GM18951 (cell line): ENCODE data around the gene CD109.
"Not testable (repeated sequence)": the region's sequence is repeated elsewhere in the genome, so short reads cannot be mapped to it uniquely, and the experiment has no call there.

Source experiments
- POLR2A ChIP-seq: IDR thresholded peaks from 4 replicates; pipeline ENCODE4 v1.6.1; 2011; ENCODE audit warnings: mild to moderate bottlenecking; ENCODE audit not compliant: insufficient read length, insufficient read depth; ENCODE audit errors: extremely low read depth
- in situ Hi-C: fragments of 300-500 bp; cut with MboI; formaldehyde crosslinking; loops from one replicate; pipeline ENCODE4 v1.12.0; 2022; ENCODE audit warnings: low sequenced_read_pairs, mixed read lengths, inconsistent platforms; ENCODE audit not compliant: unreplicated experiment

CD109 gene

DNA sequence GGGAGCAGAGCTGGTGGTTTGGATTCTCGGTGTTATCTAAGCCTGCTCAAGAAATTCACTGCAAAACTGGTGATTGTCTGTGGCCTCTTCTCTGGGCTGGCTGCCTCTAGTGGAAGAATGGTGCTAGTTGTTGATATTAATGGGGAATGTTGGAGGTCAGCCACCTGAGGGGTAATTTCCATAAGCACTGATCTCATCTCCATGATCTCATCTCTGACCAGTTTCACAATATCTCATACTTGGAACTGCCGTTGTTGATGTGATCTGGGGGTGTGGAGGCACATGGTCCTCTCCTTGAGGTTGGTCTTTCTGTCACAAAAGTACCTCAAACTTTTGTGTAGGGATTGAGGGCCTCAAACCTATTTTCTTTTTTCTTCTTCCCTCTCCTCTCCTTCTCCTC, 102.6 kb downstream of the CD109 start:
- no peak for TF ChIP-seq POLR2A
- in situ Hi-C loops, result no loop called here

DNA sequence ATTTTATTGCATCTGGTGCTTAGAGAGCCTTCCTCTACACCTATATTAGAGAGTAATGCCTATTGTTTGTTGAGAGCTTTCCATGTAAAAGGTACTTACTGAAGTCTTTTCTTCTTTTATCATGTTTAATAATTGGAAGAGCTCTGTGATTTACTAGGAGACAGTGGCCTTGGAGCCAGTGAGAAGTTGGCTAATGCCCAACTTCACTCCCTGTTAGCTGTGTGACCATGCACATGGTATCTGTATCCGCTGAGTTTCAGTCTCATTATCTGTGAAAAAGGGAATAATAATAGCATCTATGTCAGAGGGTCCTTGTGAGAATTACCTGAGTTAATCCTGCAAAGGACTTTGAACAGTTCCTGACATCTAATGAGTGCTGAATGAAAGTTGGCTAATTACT, 105.0 kb downstream of the CD109 start:
- in situ Hi-C loops, result no loop called here
- TF ChIP-seq POLR2A, result no peak

DNA sequence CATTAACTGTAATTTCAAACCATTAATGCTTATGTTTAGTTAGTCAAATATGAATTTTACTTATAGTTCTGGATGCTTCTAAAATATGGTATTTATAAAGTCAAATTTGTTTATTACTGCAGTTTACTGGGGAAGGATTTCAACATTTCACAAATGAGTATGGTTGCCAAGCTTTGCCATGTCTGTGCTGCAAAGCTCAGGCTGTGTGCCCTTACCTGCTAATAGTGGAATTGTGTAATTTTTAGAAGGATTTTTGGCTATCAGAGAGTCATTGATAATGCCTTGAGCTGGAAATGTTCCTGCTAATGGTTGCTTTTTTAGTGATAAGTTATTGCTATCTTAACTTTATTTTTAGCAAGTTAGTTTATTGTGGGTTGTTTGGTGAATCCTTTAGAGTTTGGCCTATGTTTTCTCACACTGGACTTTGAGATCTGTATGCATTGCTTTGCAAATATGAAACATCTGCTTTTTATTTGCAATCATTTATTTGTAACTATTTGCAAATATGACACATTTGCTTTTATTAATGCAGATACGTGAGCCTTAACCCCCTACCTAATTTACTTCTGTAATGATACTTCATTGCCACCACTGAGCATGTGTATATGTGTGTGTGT, 105.8 kb downstream of the CD109 start:
- in situ Hi-C loops, result no loop called here

DNA sequence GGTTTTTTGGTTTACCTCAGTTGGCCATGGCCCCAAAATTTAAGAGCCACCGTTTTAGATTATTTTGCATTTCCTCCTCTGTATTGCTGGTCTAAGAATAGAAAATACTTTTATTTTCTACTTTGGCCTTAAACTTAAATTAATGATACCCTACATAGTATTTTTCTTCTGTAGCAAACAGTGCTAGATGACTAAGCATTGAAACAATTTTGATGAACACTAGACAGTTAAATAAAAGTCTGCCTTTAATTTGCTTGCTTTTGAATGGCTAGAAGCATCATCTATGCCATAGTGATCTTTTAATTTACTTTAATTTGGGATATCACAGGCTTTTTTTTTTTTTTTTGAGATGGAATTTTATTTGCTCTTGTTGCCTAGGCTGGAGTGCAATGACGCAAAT, 106.4 kb downstream of the CD109 start:
- no peak for TF ChIP-seq POLR2A
- in situ Hi-C loops, result no loop called here

More for the DNA sequence above, 105.8 kb downstream of the CD109 start:
- no peak for TF ChIP-seq POLR2A

DNA sequence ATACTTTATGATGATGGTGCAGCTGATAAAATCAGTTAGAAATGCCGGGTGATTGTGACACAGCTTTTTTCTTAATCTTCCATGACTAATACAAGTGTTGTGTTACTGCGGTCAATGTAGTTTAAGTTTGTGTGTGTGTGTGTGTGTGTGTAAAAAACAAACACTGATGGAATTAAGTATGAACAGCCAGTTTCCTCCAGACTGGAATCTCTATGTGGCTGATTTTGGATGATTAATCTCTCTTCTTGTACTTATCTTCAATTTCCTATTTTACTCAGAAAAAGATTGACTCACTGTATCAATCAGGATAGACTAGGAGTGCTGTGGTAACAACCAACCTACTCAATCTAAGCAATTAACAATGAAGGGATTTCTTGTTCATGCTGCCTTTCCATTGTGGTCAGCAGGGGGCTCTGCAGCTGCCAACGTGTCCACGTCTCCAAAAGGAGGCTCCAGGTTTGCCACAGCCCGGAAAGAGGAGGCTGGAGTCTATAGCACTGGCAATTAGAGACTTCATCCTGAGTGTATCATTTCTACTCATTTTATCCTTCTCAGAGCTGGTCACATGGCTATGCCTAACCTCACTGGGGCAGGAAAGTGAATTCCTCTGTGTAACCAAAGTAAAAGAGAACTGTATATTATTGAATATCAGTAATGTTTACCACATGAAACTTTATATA, 107.7 kb downstream of the CD109 start:
- in situ Hi-C loops, result no loop called here
- TF ChIP-seq POLR2A, result no peak

DNA sequence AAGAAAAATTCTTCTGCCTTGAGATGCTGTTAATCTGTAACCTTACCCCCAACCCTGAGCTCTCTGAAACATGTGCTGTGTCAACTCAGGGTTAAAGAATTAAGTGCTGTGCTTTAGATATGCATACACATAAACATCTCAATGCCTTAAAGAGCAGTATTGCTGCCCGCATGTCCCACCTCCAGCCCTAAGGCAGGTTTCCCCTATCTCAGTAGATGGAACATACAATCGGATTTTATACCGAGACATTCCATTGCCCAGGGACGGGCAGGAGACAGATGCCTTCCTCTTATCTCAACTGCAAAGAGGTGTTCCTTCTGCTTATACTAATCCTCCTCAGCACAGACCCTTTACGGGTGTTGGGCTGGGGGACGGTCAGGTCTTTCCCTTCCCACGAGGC, 109.2 kb downstream of the CD109 start:
- in situ Hi-C loops, result not testable (repeated sequence)

DNA sequence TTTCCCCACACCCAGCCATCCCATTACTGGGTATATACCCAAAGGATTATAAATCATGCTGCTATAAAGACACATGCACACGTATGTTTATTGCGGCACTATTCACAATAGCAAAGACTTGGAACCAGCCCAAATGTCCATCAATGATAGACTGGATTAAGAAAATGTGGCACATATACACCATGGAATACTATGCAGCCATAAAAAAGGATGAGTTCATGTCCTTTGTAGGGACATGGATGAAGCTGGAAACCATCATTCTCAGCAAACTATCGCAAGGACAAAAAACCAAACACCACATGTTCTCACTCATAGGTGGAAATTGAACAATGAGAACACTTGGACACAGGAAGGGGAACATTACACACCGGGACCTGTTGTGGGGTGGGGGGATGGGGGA, 110.0 kb downstream of the CD109 start:
- in situ Hi-C loops, result not testable (repeated sequence)

DNA sequence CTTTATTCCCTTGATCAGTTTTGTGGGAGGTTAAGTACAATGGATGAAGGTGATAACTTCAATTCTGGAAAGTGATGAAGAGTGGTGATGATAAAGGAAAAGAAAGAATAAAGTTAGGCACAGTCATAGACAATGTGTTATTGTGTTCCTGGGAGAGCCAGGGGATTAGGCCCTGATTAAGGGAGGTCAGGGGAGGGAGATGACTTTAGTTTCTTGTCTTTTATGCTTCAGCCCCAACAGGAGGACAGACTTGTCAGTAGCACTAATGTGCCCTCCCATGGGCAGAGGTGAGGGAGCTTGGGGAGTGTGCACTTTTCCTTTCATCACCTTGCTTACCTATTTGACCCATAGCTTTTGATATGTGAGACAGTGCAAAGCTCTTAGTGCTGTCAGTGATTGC, 115.7 kb downstream of the CD109 start:
- in situ Hi-C loops, result no loop called here

DNA sequence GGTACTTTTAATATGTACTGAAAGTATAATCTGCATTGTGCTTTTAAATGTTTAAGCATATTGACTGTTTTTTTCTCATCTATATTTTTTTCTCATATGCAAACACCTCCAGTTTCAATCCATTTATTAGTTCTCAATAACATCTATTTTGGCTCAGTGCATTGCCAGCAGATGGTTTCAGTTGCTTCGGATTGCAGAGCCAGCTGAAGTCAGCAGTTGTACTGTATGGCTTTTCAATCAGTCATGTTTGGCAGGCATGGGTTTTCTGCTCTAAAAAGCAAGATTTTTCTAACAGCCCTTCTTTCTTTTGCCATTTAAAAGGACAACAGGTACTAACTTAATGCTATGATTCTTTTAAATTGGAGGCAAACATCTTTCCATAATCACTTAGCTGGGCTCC, 121.2 kb downstream of the CD109 start:
- in situ Hi-C loops, result no loop called here
- no peak for TF ChIP-seq POLR2A

More for the DNA sequence above, 115.7 kb downstream of the CD109 start:
- no peak for TF ChIP-seq POLR2A

DNA sequence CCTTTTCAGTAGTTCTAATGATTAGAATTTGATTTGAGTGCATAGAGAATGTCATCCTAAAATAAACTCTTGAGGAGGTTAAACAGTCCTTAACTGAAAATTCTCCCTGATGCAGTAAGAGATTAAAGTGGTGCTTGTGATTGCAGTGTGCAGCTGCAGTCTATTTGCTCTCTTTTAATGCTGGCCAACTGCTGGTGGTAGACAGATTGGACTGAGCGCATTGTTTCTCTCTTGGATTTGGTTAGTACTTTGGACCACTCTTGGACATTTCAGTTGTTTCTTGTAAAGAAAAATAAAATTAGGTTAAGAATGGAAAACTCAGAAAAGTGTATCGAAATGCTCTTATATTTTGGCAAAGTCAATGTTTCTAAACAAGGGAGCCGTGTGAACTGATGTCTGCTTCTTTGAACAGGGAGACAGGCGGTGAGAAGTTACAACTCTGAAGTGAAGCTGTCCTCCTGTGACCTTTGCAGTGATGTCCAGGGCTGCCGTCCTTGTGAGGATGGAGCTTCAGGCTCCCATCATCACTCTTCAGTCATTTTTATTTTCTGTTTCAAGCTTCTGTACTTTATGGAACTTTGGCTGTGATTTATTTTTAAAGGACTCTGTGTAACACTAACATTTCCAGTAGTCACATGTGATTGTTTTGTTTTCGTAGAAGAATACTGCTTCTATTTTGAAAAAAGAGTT, 127.2 kb downstream of the CD109 start:
- in situ Hi-C loops, result no loop called here
- no peak for TF ChIP-seq POLR2A

DNA sequence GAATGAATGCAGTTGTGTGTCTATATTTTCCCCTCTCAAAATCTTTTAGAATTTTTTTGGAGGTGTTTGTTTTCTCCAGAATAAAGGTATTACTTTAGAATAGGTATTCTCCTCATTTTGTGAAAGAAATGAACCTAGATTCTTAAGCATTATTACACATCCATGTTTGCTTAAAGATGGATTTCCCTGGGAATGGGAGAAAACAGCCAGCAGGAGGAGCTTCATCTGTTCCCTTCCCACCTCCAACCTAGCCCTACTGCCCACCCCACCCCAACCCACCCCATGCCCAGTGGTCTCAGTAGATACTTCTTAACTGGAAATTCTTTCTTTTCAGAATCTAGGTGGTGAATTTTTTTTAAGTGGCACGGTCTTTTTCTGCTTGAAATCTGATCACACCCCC, 127.8 kb downstream of the CD109 start:
- no peak for TF ChIP-seq POLR2A
- in situ Hi-C loops, result no loop called here

DNA sequence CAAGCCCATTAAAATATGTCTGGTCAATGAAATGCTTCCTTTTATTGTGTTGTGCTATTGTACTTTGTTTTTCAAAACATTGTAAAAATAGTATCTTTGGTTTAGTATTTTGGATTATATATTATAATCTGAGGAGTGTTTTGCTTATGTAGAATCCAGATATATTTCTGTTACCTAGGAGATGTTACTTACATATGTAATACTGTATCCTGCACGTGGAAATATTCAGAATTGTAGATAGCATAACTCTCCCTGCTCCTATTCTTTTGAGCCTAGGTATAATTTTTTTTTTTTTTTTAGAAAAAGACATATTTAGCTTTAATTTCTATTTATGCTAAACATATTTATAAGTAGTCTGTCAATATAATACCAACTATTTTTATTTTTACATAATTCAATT, 130.6 kb downstream of the CD109 start:
- in situ Hi-C loops, result no loop called here
- no peak for TF ChIP-seq POLR2A

DNA sequence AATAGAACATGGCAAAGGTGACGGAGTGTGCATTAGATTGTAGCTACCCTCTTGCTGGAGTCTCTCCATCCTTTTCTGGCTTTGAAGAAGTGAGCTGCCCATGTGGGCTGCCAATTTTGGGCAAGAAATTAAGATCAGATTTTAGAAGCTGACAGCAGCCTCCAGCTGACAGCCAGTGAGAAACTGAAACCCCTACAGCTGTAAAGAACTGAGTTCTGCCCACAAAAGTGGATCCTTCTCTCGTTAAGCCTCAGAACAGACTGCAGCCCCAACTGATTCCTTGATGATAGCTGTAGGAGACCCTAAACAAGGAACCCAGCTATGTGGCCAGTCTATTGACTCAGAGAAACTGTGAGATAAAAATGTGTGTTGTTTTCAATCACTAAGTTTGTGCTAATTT, 134.1 kb downstream of the CD109 start:
- in situ Hi-C loops, result no loop called here
- no peak for TF ChIP-seq POLR2A

DNA sequence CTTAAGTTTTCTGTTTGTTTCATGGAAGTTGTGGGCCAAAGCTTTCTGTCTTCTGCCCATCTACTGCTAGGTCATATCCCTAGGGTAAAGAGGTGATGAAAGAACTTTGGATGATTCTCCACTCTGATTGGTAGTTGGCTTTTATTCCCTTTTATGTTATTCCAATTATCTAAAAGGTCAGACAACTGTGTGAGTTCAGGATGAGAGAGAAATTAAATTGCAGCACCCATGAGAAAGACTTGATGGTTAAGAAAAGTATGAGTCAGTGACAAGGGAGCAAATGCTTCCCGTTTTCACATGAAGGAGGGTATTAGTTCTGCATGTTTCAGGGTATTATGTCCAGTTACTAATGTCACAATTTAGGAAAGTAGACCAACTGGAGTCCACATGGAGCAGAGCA, 136.3 kb downstream of the CD109 start:
- in situ Hi-C loops, result no loop called here
- no peak for TF ChIP-seq POLR2A

DNA sequence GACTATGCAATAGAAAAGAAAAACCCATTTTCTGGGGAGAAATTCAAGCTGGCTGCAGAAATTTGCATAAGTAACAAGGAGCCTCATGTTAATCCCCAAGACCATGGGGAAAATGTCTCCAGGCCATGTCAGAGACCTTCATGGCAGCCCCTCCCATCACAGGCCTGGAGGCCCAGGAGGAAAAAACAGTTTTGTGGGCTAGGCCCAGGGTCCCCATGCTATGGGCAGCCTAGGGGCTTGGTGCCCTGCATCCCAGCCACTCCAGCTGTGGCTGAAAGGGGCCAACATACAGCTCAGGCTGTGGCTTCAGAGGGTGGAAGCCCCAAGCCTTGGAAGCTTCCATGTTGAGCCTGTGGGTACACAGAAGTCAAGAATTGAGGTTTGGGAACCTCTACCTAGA, 148.7 kb downstream of the CD109 start:
- in situ Hi-C loops, result not testable (repeated sequence)

DNA sequence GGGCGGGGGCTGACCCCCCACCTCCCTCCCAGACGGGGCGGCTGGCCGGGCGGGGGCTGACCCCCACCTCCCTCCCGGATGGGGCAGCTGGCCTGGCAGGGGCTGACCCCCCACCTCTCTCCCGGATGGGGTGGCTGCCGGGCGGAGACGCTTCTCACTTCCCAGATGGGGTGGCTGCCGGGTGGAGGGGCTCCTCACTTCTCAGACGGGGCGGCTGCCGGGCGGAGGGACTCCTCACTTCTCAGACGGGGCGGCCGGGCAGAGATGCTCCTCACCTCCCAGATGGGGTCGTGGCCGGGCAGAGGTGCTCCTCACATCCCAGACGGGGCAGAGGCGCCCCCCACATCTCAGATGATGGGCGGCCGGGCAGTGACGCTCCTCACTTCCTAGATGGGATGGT, 155.0 kb downstream of the CD109 start:
- in situ Hi-C loops, result not testable (repeated sequence)
